WTC11 (cell line): ENCODE results near the gene ATG13. TPM values are rescaled to one million over a fixed set of nuclear protein-coding genes. Genes with fewer than 3 reads are reported as not detected.

Source experiments
- ATAC-seq: fragments of 200-7000 bp; cut with Tn5 transposase; 2 replicates; pipeline ENCODE4 v1.10.0; 2021; ENCODE audit warnings: mild to moderate bottlenecking, moderate library complexity
- CTCF ChIA-PET: fragments of 300-600 bp; sonication (Branson Sonifier 250); formaldehyde crosslinking; loops from one replicate; lab custom pipeline; 2021; ENCODE audit warnings: antibody characterized with exemption; lab: Charles Lee
- POLR2A ChIA-PET: fragments of 350-600 bp; sonication (Branson Sonifier 250); formaldehyde crosslinking; loops from one replicate; lab custom pipeline; 2021; ENCODE audit warnings: antibody characterized with exemption; lab: Charles Lee
- DNase-seq: peaks from one replicate; pipeline ENCODE4 v3.0.0; 2021; ENCODE audit warnings: low spot score
- H3K27ac Mint-ChIP-seq: 2 replicates; pipeline ENCODE4 v1.8.0; 2021; ENCODE audit warnings: mixed read lengths
- H3K27me3 Mint-ChIP-seq: 2 replicates; pipeline ENCODE4 v1.8.0; 2021; ENCODE audit warnings: low read depth, mild to moderate bottlenecking, moderate library complexity, mixed read lengths
- H3K36me3 Mint-ChIP-seq: 2 replicates; pipeline ENCODE4 v1.8.0; 2021; ENCODE audit warnings: mixed read lengths
- H3K4me1 Mint-ChIP-seq: 2 replicates; pipeline ENCODE4 v1.8.0; 2022; ENCODE audit warnings: mixed read lengths
- H3K4me3 Mint-ChIP-seq: 2 replicates; pipeline ENCODE4 v1.8.0; 2021; ENCODE audit warnings: mild to moderate bottlenecking, moderate library complexity, mixed read lengths
- H3K9me3 Mint-ChIP-seq: 2 replicates; pipeline ENCODE4 v1.8.0; 2021; ENCODE audit warnings: mixed read lengths
- ARID4B ChIP-seq: sonication (generic); formaldehyde crosslinking; IDR thresholded peaks from 2 replicates; pipeline ENCODE4 v1.8.0; 2023; ENCODE audit warnings: missing genetic modification reagents, mild to moderate bottlenecking, borderline replicate concordance
- CDX4 ChIP-seq: fragments of 250-450 bp; sonication (Bioruptor Pico); IDR thresholded peaks from 2 replicates; pipeline ENCODE4 v1.9.0; 2021; ENCODE audit warnings: moderate library complexity, mild to moderate bottlenecking, inconsistent platforms, borderline replicate concordance
- CTCF ChIP-seq: fragments of 200-600 bp; IDR thresholded peaks from 2 replicates; pipeline ENCODE4 v1.8.0; 2022; ENCODE audit warnings: antibody characterized with exemption
- NFATC4 ChIP-seq: fragments of 250-450 bp; sonication (Bioruptor Pico); IDR thresholded peaks from 2 replicates; pipeline ENCODE4 v1.9.0; 2021; ENCODE audit warnings: mild to moderate bottlenecking
- NR2C2 ChIP-seq: sonication (generic); formaldehyde crosslinking; IDR thresholded peaks from 2 replicates; pipeline ENCODE4 v1.8.0; 2022; ENCODE audit warnings: mild to moderate bottlenecking, missing genetic modification reagents
- PRDM15 ChIP-seq: sonication (generic); formaldehyde crosslinking; IDR thresholded peaks from 2 replicates; pipeline ENCODE4 v1.8.0; 2022; ENCODE audit warnings: missing genetic modification reagents
- TEAD4 ChIP-seq: sonication (generic); formaldehyde crosslinking; IDR thresholded peaks from 2 replicates; pipeline ENCODE4 v1.8.0; 2022; ENCODE audit warnings: mild to moderate bottlenecking, missing genetic modification reagents
- ZBTB43 ChIP-seq: sonication (generic); formaldehyde crosslinking; IDR thresholded peaks from 2 replicates; pipeline ENCODE4 v1.8.1; 2023; ENCODE audit warnings: mild to moderate bottlenecking, missing genetic modification reagents
- ZNF263 ChIP-seq: sonication (generic); formaldehyde crosslinking; IDR thresholded peaks from 2 replicates; pipeline ENCODE4 v1.8.1; 2022; ENCODE audit warnings: low read depth, mild to moderate bottlenecking, moderate library complexity, missing genetic modification reagents
- ZNF671 ChIP-seq: fragments of 250-450 bp; sonication (Bioruptor Pico); IDR thresholded peaks from 2 replicates; pipeline ENCODE4 v1.8.0; 2021; ENCODE audit warnings: mild to moderate bottlenecking
- total RNA-seq: library from RNA; stranded (reverse); gene quantifications from 3 replicates; pipeline ENCODE4 v1.2.3, GENCODE V29; 2021

Gene ATG13
- total RNA-seq, 1 experiment from 2014 or later, result 85.4 TPM

- no peak for TF ChIP-seq PRDM15 (CRISPR knock-in tag)
- TF ChIP-seq ARID4B (CRISPR knock-in tag), result no peak
- TF ChIP-seq ZNF263 (CRISPR knock-in tag), result no peak
- TF ChIP-seq NFATC4 (CRISPR knock-in tag), result no peak
- no peak for TF ChIP-seq TEAD4
- no peak for TF ChIP-seq CDX4 (CRISPR knock-in tag)
- no peak for TF ChIP-seq CTCF
- TF ChIP-seq ZBTB43 (CRISPR knock-in tag), result no peak
Measured at GRCh38 chr11:46664612-46665011, 47.3 kb downstream of the ATG13 start (continued).

GRCh38 chr11:46665356-46665755, 48.0 kb downstream of the ATG13 start:
- no peaks in the 10 kb centered on the region for H3K4me1 Mint-ChIP-seq
- no peak overlapping the region; the same call in 1 of the 2 replicates for H3K27ac Mint-ChIP-seq
- ChIA-PET CTCF (no interaction called here), POLR2A (no interaction called here)
- H3K4me3 Mint-ChIP-seq, result no peak overlapping the region
- H3K36me3 Mint-ChIP-seq, result peaks cover 47% of the 10 kb centered on the region
- TF ChIP-seq NR2C2 (CRISPR knock-in tag) (no peak), CTCF (no peak), ZNF671 (CRISPR knock-in tag) (no peak)
- DNase-seq (no peak), ATAC-seq (no peak)
- H3K9me3 Mint-ChIP-seq, result no peaks in the 10 kb centered on the region
- H3K27me3 Mint-ChIP-seq, result no peaks in the 10 kb centered on the region
